Measurements from ENCODE around the gene SLC22A23. TPM values are rescaled to one million over a fixed set of nuclear protein-coding genes. Genes with fewer than 3 reads are reported as not detected.

The SLC22A23 gene
- total RNA-seq, 1 donor from 2014 or later = 18.7 TPM

DNA sequence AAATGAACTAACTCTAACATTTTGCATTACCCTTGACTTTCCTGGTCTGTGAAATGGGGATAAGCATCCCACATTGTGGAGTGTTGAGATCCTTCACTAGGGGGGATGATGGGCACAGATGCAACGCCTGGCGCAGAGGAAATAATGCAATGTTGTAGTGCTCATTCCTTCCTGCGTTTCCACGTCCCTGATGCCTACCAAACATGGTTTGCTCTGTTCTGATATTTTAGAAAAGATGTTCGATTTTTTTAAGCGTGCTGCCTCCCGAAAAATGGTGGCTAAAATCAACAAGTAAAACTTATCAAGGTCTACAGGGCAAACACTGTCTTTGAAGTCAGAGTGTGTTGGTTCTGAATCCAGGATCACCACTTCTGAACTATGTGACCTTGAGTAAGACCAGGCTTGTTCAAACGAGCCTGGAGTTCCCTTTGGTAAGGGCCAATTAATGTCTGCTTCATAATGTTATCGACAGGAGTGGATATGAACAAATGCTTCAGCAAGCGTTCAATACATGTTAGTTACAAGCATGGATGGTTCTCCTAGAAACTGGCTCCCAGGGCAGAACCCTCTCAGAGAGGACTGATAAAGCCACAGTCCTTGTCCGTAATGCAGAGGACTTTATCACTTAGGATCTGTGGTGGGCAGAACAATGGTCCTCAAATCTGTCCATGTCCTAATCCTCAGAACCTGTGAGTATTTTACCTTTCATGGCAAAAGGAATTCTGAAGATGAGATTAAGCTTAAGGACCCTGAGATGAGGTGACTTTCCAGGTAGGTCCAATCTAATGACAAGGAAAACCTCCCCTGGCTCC lies 44.7 kb downstream of the SLC22A23 start:
- TF ChIP-seq, protein P1, sequence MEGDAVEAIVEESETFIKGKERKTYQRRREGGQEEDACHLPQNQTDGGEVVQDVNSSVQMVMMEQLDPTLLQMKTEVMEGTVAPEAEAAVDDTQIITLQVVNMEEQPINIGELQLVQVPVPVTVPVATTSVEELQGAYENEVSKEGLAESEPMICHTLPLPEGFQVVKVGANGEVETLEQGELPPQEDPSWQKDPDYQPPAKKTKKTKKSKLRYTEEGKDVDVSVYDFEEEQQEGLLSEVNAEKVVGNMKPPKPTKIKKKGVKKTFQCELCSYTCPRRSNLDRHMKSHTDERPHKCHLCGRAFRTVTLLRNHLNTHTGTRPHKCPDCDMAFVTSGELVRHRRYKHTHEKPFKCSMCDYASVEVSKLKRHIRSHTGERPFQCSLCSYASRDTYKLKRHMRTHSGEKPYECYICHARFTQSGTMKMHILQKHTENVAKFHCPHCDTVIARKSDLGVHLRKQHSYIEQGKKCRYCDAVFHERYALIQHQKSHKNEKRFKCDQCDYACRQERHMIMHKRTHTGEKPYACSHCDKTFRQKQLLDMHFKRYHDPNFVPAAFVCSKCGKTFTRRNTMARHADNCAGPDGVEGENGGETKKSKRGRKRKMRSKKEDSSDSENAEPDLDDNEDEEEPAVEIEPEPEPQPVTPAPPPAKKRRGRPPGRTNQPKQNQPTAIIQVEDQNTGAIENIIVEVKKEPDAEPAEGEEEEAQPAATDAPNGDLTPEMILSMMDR (IDR thresholded peaks at IDR 0.05; ENCODE audit: insufficient read depth, low read length, severe bottlenecking) = no peak
- peaks cover 3% of the 10 kb centered on the region for H3K36me3 ChIP-seq (ENCODE audit: control insufficient read depth, insufficient read depth, low read length)
- no peak for DNase-seq (ENCODE audit: low read depth)
- no peak overlapping the region for H3K4me3 ChIP-seq (ENCODE audit: low read depth, low read length)
- no peak for FAIRE-seq
- H3K27me3 ChIP-seq (ENCODE audit: control insufficient read depth, insufficient read depth, low read length) = no peaks in the 10 kb centered on the region

DNA sequence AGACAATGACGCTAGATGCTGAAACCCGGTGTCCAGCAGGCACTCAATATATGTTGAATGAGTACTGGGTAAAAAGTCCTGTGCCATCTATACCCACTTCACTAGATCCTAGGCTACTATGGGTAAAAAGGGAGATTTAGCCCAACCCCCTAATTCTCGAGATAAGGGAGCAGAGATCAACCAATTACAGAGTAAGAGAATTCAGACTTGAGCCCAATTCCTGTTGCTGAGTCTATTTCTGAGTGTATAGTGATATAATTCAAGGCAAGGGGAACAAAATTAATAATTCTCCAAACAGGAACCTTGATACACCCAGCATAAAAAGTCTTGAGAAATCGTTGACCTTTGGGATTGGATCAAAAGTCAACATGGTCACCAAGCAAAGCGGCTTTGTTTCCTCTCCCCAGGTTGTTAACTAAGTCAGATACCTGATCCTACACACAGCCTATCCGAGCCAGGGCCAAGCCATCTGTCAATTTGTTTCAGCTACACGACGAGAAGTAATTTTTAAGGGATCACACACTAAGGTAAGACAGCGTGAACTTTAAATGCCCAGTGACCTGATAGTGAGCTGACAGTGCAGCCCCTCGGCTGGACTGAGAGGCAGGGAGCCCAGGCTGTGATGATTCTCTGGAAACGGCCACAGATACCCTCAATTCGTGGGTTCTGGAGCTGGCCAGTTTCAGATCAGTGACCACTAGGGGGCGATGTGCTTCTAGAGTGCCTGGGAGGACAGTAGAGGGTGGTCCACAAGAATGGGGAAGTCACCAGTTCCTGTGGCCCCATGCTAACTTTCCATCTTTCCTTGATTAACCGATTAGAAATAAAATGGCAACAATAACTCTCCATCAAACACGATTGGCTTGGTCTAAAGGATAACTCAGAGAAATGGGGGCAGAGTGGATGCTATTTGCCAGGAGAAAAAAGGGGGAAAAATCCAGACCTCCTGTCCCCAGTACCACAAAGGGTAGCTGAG lies 46.2 kb downstream of the SLC22A23 start:
- DNase-seq (ENCODE audit: low read depth) (no peak), FAIRE-seq (no peak)

DNA sequence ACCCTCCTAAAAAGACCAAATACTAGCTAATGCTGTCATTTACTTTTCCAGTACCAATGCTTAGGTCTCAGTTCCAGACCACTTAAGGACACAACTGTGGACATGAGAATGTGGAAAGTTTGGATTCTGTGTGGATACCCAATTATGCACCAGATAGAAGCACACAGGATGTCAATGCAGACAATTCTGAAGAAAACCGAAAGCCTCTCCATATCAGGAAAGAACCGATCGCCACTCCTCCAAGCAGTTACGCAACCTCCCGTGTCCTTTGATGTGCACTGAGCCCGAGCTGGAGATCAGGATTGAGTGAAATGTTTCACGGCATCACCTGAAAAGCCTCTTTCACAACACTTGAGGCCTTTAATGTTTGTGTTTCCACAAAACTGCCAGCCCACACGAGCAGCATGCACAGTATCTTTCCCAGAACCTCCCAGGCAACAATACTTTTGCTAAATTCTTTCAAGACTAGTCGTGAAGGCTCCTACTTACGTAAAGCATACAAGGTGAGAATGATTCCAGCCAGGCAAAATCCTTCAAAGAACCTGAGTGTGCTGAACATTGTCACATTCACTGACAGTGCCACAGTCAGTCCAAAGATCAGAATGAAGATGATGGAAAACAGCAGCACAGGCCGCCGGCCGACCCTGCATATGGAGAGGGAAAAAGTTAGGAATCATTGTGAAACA lies 47.0 kb downstream of the SLC22A23 start:
- TF ChIP-seq, protein P1 (IDR thresholded peaks at IDR 0.05; ENCODE audit: insufficient read depth, low read length, severe bottlenecking) = no peak
- FAIRE-seq (no peak), DNase-seq (ENCODE audit: low read depth) (peak; percentile 54)
- no peaks in the 10 kb centered on the region for H3K27me3 ChIP-seq (ENCODE audit: control insufficient read depth, insufficient read depth, low read length)
- H3K36me3 ChIP-seq (ENCODE audit: control insufficient read depth, insufficient read depth, low read length) = peaks cover 1% of the 10 kb centered on the region
- no peak overlapping the region for H3K4me3 ChIP-seq (ENCODE audit: low read depth, low read length)

More for the DNA sequence above, 46.2 kb downstream of the SLC22A23 start:
- peaks cover 3% of the 10 kb centered on the region for H3K36me3 ChIP-seq (ENCODE audit: control insufficient read depth, insufficient read depth, low read length)
- H3K4me3 ChIP-seq (ENCODE audit: low read depth, low read length) = no peak overlapping the region
- TF ChIP-seq, protein P1 (IDR thresholded peaks at IDR 0.05; ENCODE audit: insufficient read depth, low read length, severe bottlenecking) = peak; percentile 81
- no peaks in the 10 kb centered on the region for H3K27me3 ChIP-seq (ENCODE audit: control insufficient read depth, insufficient read depth, low read length)

DNA sequence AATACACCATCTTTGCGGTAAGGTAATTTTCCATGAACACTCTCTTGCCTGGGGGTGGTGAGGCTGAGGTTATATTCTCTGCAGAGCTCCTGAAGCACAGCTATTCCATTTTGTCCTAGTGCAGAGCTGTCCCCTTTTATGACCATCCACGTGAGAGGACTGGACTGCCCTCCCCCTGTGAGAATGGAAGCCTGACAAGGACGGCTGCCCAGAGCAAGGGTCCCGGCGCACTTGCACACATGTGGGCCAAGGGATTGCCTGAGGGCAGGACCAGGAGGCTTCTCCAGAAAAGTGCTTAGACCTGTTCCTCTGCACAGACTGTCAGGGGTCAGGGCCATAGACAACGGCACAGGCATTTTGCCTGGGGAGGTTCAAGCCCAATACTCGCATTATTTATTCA lies 48.2 kb downstream of the SLC22A23 start:
- TF ChIP-seq, protein P1 (IDR thresholded peaks at IDR 0.05; ENCODE audit: insufficient read depth, low read length, severe bottlenecking) = no peak
- FAIRE-seq (no peak), DNase-seq (ENCODE audit: low read depth) (no peak)
- Histone ChIP-seq H3K4me3 (ENCODE audit: low read depth, low read length) (no peak overlapping the region), H3K36me3 (ENCODE audit: control insufficient read depth, insufficient read depth, low read length) (peaks cover 1% of the 10 kb centered on the region), H3K27me3 (ENCODE audit: control insufficient read depth, insufficient read depth, low read length) (no peaks in the 10 kb centered on the region)

DNA sequence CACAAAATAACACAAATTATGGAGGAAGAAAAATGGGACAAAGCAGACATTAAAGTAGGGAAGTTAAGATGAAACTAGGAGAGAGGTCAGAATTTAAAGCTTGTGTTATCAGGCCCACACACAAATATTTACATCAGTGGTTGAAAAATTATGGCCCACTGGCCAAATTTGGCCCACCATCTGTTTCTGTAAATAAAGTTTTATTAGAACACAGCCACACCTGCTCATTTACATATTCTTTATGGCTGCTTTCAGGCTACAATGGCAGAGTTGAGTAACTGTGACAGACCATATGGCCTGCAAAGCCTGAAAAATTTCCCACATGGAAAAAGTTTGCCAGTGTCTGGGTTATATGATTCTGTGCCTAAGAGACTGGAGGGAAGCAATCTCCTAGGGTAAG lies 49.0 kb downstream of the SLC22A23 start:
- peaks cover 1% of the 10 kb centered on the region for H3K36me3 ChIP-seq (ENCODE audit: control insufficient read depth, insufficient read depth, low read length)
- H3K4me3 ChIP-seq (ENCODE audit: low read depth, low read length) = no peak overlapping the region
- TF ChIP-seq, protein P1 (IDR thresholded peaks at IDR 0.05; ENCODE audit: insufficient read depth, low read length, severe bottlenecking) = no peak
- no peaks in the 10 kb centered on the region for H3K27me3 ChIP-seq (ENCODE audit: control insufficient read depth, insufficient read depth, low read length)
- DNase-seq (ENCODE audit: low read depth) (no peak), FAIRE-seq (no peak)

Data from bronchial epithelial cell (primary cell).